Measurements from ENCODE around the gene SLC5A12.

SLC5A12 gene

DNA sequence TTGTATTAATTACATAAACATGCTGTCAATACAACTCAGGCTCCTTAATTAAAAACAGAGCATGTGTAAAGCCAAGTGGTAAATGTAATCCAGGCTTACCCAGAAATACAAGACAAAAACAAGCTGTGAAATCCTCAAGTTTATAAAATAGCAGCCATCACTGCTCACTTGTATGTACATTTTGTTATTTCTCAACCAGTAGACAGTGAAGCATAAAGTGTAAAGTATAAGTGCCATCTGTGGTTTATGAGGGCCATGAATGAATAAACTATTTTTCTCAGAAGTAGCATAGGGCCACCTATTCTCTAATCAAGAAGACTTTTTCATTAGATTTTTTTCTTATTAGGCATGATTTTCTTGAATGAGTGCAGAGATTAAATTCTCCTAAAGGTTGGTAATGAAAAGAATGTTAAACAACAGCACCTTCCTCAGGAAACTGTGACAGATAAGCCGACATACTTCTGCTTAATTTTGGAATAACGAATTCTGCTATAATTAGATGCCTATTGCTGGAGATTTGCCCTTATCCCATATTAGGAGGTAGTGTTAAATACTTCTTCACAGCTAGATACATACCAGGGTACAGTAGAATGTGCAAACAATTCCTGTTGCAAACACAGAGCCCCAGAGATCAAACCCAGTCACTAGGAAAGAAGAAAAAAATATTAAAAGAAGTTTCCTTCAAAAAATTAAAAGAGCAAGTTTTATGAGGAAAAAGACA is 13.0 kb downstream of the SLC5A12 start:
- TF ChIP-seq, protein P1, sequence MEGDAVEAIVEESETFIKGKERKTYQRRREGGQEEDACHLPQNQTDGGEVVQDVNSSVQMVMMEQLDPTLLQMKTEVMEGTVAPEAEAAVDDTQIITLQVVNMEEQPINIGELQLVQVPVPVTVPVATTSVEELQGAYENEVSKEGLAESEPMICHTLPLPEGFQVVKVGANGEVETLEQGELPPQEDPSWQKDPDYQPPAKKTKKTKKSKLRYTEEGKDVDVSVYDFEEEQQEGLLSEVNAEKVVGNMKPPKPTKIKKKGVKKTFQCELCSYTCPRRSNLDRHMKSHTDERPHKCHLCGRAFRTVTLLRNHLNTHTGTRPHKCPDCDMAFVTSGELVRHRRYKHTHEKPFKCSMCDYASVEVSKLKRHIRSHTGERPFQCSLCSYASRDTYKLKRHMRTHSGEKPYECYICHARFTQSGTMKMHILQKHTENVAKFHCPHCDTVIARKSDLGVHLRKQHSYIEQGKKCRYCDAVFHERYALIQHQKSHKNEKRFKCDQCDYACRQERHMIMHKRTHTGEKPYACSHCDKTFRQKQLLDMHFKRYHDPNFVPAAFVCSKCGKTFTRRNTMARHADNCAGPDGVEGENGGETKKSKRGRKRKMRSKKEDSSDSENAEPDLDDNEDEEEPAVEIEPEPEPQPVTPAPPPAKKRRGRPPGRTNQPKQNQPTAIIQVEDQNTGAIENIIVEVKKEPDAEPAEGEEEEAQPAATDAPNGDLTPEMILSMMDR (IDR thresholded peaks at IDR 0.05; ENCODE audit: insufficient read depth, low read depth, low read length, missing control alignments), result no peak
- no peak overlapping the region for H3K4me3 ChIP-seq (ENCODE audit: low read depth, low read length)
- DNase-seq (ENCODE audit: low read depth), result no peak

DNA sequence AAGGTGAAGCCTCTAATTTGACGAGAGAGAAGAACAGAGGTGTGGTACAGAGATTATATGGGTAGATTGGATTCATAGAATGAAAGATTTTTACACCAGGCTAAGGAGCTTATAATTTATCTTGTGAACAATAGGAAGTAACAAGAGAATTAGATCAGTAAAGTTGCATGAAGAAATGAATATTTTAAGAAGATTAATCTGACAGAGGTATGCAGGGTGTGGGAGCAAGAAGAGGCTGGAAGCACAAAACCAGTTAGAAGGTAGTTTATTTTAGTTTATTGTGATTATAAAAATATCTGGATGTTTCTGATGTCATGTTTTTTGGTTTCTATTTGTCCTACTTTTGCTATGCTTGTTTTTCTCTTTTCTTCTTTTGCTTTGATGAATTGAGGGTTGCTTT is 15.7 kb downstream of the SLC5A12 start:
- TF ChIP-seq, protein P1 (IDR thresholded peaks at IDR 0.05; ENCODE audit: insufficient read depth, low read depth, low read length, missing control alignments), result no peak
- H3K4me3 ChIP-seq (ENCODE audit: low read depth, low read length), result no peak overlapping the region
- no peak for DNase-seq (ENCODE audit: low read depth)

DNA sequence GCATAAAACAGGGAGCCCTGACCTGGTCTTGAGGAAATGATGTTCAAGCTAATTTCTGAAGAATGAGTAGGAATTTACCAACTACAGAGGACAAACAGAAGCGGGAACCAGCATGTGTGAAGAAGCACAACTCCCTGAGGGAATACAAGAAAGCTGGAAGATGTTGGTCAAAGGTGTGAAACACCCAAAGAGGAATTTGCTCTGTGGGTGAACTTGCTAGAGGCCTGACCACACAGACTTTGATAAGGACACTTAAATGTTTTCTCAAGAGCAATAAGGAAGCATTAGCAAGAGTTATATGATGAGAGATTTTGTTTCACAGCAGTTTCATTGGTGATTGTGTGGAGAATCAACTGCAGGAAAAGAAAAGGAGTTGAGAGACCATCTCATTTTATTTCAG is 17.6 kb downstream of the SLC5A12 start:
- H3K4me3 ChIP-seq (ENCODE audit: low read depth, low read length), result no peak overlapping the region
- TF ChIP-seq, protein P1 (IDR thresholded peaks at IDR 0.05; ENCODE audit: insufficient read depth, low read depth, low read length, missing control alignments), result no peak
- DNase-seq (ENCODE audit: low read depth), result no peak

DNA sequence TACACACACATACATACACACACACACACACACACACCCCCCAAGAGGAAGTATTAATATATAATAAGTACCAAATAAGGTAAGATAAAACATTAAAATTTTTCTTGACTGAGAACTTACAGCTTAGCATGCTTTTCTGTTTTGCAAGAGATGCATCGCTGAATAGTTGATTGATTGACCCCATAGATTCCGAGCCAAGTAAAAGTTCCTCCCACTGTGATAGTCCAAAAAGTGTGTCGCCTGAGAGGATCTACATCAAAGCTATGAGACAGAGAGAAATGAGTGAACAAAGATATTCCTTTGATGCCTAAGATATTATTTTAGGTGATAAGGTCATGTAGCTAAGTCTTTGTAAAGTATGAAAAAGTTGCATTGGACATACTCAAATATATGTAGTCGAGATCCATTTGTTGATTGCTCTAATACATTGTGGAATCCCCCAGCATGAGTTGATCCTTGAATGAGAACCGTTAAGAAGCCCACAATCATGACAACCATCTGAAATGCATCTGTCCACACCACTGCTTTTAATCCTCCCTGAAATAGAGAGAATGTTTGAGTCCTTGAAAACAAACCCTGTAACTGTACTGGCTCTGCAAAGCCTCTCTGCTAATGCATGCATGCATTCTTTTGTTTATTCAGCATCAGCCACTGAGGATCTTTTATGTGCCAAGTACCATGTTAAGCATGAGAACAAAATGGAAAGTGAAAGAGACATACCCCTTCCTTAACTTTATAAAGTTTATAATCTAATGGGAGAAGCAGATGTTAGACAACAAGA is 18.3 kb downstream of the SLC5A12 start:
- no peak for DNase-seq (ENCODE audit: low read depth)
- no peak overlapping the region for H3K4me3 ChIP-seq (ENCODE audit: low read depth, low read length)
- TF ChIP-seq, protein P1 (IDR thresholded peaks at IDR 0.05; ENCODE audit: insufficient read depth, low read depth, low read length, missing control alignments), result no peak

DNA sequence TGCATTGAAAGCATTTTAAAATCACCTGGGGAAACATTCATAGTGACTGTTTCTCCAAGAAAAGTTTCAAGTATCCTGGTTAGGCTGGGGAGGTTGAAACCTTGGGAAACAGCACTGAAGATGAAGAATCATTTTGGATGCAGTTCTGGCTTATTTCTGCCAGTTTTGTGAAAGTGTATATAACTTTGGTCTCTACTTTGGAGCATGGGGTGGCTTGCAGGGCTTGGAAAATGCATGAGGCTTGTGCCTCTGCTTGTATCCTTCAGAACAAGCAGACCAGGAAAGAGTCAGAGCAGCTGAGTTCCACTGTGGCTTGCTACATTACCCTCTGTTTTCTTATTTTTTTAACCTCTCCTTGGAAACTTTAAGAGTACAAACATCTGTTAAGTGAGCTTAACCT is 19.5 kb downstream of the SLC5A12 start:
- TF ChIP-seq, protein P1 (IDR thresholded peaks at IDR 0.05; ENCODE audit: insufficient read depth, low read depth, low read length, missing control alignments), result no peak
- H3K4me3 ChIP-seq (ENCODE audit: low read depth, low read length), result no peak overlapping the region
- no peak for DNase-seq (ENCODE audit: low read depth)

DNA sequence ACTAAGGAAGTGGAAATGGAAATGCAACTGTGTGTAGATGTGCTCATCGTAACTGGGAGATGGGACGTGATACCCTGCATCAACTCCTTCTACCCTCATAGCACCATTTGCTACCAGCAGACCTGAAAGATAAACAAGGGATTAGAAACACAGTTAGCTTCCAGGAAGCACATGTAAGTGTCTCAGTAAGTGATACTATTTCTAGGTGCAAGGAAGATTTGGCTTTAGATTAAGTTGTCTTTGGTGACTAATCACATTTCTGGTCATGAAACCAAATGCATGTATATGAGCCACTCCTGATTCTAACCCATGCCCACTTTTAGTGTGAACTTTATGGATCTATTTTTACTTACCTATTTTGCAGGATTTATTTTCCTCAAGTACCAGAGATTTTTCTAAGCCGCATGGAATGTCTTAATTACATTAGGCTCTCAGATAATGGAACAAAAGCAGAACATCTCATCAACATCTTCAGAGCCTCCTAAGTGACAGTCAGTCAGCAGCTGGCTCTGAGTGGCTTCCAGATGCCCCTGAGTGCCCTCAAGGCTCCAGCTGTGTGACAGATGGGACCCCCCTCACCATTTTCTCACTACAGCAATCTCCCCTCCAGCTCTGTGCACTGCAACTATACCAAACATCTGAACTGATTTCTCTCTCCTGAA is 21.2 kb downstream of the SLC5A12 start:
- TF ChIP-seq, protein P1 (IDR thresholded peaks at IDR 0.05; ENCODE audit: insufficient read depth, low read depth, low read length, missing control alignments), result no peak
- DNase-seq (ENCODE audit: low read depth), result no peak
- H3K4me3 ChIP-seq (ENCODE audit: low read depth, low read length), result no peak overlapping the region
